ENCODE results near the gene BMPR1A. TPM values are rescaled to one million over a fixed set of nuclear protein-coding genes. Genes with fewer than 3 reads are reported as not detected.

Gene BMPR1A
- total and polyA plus RNA-seq, 2 of the 4 experiments (the other 2 are of a cell fraction) = 15.9 to 93.7 TPM

GRCh38 chr10:86863484-86863842 is 107.0 kb downstream of the BMPR1A start:
- Histone ChIP-seq H4K91ac (ENCODE audit: insufficient read depth, low read depth, low read length) (no peak overlapping the region), H2AK9ac (replicated peaks; ENCODE audit: low read depth, low read length, poor library complexity) (no peak overlapping the region), H3K14ac (replicated peaks; ENCODE audit: low read depth, low read length) (no peak overlapping the region), H3K9me1 (ENCODE audit: insufficient read depth, low read length) (peaks cover 11% of the 10 kb centered on the region; the same call in 1 of the 2 replicates), H2BK120ac (ENCODE audit: low read depth, low read length) (no peak overlapping the region), H2AFZ (replicated peaks; ENCODE audit: low read length, poor library complexity) (no peak overlapping the region), H2BK20ac (ENCODE audit: low read depth, low read length) (no peak overlapping the region), H2AK5ac (ENCODE audit: low read depth, low read length) (no peak overlapping the region), H3K18ac (ENCODE audit: low read depth, low read length) (no peak overlapping the region), H2BK15ac (ENCODE audit: low read depth, low read length) (no peak overlapping the region), H3K4me2 (ENCODE audit: low read depth, low read length) (no peak overlapping the region), H4K8ac (ENCODE audit: low read depth in 2 of 2, low read length in 2 of 2) (no peak overlapping the region), H4K20me1 (ENCODE audit: insufficient read depth, low read length) (peaks cover 4% of the 10 kb centered on the region; the same call in 1 of the 2 replicates), H3K36me3 (ENCODE audit: control insufficient read depth, insufficient read depth, low read length) (no peaks in the 10 kb centered on the region), H3K27me3 (ENCODE audit: control insufficient read depth, insufficient read depth, low read length) (no peaks in the 10 kb centered on the region), H3K4me1 (ENCODE audit: control insufficient read depth, insufficient read depth, low read length) (peaks cover 6% of the 10 kb centered on the region), H3K23ac (ENCODE audit: low read depth, low read length) (no peak overlapping the region), H2BK5ac (ENCODE audit: low read depth, low read length, poor library complexity, severe bottlenecking) (no peak overlapping the region), H4K5ac (ENCODE audit: low read depth, low read length) (no peak overlapping the region), H3K9ac (ENCODE audit: low read depth, low read length) (no peak overlapping the region), H3K4ac (ENCODE audit: low read depth, low read length) (no peak overlapping the region), H3K4me3 (ENCODE audit: insufficient read depth, low read depth, low read length) (no peak overlapping the region), H3K79me1 (ENCODE audit: low read depth in 1 of 2, low read length in 2 of 2) (peaks cover 11 to 24% of the 10 kb centered on the region in 2 experiments), H3K9me3 (ENCODE audit: control insufficient read depth, insufficient read depth, low read length) (no peaks in the 10 kb centered on the region), H3K27ac (ENCODE audit: insufficient read depth, low read length) (no peak overlapping the region), H3K56ac (ENCODE audit: extremely low read depth, insufficient read depth, low read length) (no peak overlapping the region)
- TF ChIP-seq FOS (IDR thresholded peaks at IDR 0.05; ENCODE audit: low read depth, low read length) = no peak
- TF ChIP-seq SMC3 (IDR thresholded peaks at IDR 0.05; ENCODE audit: low read depth, low read length) = no peak
- no peak for TF ChIP-seq BHLHE40 (IDR thresholded peaks at IDR 0.05; ENCODE audit: low read depth, low read length)
- TF ChIP-seq POLR2A (IDR thresholded peaks at IDR 0.05; ENCODE audit: low read depth, low read length) = no peak
- no peak for TF ChIP-seq RCOR1 (IDR thresholded peaks at IDR 0.05; ENCODE audit: insufficient replicate concordance, low read length)
- no peak for TF ChIP-seq MAFK (IDR thresholded peaks at IDR 0.05; ENCODE audit: low read depth, low read length)
- no peak for TF ChIP-seq ELK1 (IDR thresholded peaks at IDR 0.05; ENCODE audit: borderline replicate concordance, low read depth, low read length)
- TF ChIP-seq CTCF (conservative IDR thresholded peaks at IDR 0.05; ENCODE audit: low read depth, low read length) = no peak
- TF ChIP-seq RAD21 (IDR thresholded peaks at IDR 0.05; ENCODE audit: low read length) = no peak
- TF ChIP-seq MAZ (IDR thresholded peaks at IDR 0.05; ENCODE audit: borderline replicate concordance, low read depth, low read length) = no peak
- no peak for TF ChIP-seq CHD1 (IDR thresholded peaks at IDR 0.05; ENCODE audit: low read depth, low read length)
- no peak for TF ChIP-seq RFX5 (IDR thresholded peaks at IDR 0.05; ENCODE audit: low read depth, low read length)
- no peak for TF ChIP-seq USF2 (IDR thresholded peaks at IDR 0.05; ENCODE audit: low read depth, low read length)
- no peak for TF ChIP-seq MXI1 (IDR thresholded peaks at IDR 0.05; ENCODE audit: borderline replicate concordance, low read depth, low read length)
- TF ChIP-seq NFE2L2 (IDR thresholded peaks at IDR 0.05; ENCODE audit: low read depth, low read length) = no peak
- no peak for TF ChIP-seq CEBPB (IDR thresholded peaks at IDR 0.05; ENCODE audit: low read depth, low read length)
- intact Hi-C loops (cut with micrococcal nuclease) = no loop called here
- DNase-seq (no peak), ATAC-seq (ENCODE audit: low read depth) (no peak)
- no TSS peak for BruUV-seq (replicated peaks)
- 80% methylated on average over 2 of the region's 3 CpGs; no CpG with 5 or more reads in 1 of the 2 experiments for WGBS, 2 experiments (ENCODE audit: extremely low coverage in 2 of 2, insufficient read length in 1 of 2)
- CTCF ChIA-PET = no interaction called here
- in situ Hi-C loops (cut with MboI; ENCODE audit: low sequenced_read_pairs) = no loop called here
- POLR2A ChIA-PET (ENCODE audit: unreplicated experiment) = no interaction called here
- dilution Hi-C loops (cut with HindIII; ENCODE audit: low sequenced_read_pairs, unreplicated experiment) = no loop called here
